Measurements from ENCODE around the gene RPLP2. TPM values are rescaled to one million over a fixed set of nuclear protein-coding genes. Genes with fewer than 3 reads are reported as not detected.

RPLP2 gene
- total and polyA plus RNA-seq, 8 donors = 761 to 1,687 (median 1,137) TPM

DNA sequence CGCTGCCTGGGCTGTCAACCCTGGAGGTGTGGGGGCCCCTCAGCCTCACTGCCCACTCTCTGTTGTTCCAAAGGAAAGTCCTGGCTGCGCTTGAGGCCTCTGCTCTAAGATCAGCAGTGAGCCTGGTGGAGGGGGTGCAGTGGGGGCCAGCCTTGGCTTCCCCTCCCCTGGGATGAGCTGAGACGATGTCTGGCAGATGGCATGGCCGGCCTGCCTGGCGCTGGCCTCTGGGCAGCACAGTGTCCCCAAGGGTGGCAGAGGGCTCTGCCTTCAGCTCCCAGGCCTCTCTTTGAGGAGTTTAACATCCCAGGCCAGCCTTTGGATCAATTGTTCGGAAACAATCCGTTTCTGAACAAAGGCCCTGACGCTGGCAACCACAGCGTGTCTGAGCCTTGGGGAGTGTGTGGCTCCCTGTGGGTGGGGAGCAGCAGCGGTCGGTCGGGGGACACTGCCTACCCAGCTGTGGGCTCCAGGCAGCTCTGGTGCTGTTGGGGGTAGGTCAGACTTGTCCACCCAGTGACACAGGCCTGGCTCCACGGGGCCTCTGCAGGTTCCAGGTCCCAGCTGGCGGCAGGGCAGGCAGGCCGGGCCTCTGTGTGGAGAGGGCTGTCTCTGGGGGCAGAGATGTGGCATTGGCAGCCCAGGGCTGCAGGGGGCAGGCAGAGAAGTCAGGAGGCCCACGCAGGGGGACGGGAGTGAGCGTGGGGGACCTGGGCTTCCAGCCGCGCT, 45.0 kb downstream of the RPLP2 start:
- H3K27ac ChIP-seq = no peak overlapping the region
- 92 to 93% methylated on average over 20 of the region's 20 CpGs for WGBS, 2 donors
- TF ChIP-seq, protein P1, sequence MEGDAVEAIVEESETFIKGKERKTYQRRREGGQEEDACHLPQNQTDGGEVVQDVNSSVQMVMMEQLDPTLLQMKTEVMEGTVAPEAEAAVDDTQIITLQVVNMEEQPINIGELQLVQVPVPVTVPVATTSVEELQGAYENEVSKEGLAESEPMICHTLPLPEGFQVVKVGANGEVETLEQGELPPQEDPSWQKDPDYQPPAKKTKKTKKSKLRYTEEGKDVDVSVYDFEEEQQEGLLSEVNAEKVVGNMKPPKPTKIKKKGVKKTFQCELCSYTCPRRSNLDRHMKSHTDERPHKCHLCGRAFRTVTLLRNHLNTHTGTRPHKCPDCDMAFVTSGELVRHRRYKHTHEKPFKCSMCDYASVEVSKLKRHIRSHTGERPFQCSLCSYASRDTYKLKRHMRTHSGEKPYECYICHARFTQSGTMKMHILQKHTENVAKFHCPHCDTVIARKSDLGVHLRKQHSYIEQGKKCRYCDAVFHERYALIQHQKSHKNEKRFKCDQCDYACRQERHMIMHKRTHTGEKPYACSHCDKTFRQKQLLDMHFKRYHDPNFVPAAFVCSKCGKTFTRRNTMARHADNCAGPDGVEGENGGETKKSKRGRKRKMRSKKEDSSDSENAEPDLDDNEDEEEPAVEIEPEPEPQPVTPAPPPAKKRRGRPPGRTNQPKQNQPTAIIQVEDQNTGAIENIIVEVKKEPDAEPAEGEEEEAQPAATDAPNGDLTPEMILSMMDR (IDR thresholded peaks at IDR 0.05) = no peak
- no peak overlapping the region for H3K4me3 ChIP-seq
- H3K36me3 ChIP-seq = no peaks in the 10 kb centered on the region
- intact Hi-C loops (cut with DNase I) = no loop called here
- no peak for ATAC-seq
- H3K9me3 ChIP-seq = no peaks in the 10 kb centered on the region
- peaks cover 0 to 8% (median 0%) of the 10 kb centered on the region in 3 donors for H3K4me1 ChIP-seq
- no peak for FAIRE-seq
- H3K27me3 ChIP-seq = no peaks in the 10 kb centered on the region
- DNase-seq = no peak

DNA sequence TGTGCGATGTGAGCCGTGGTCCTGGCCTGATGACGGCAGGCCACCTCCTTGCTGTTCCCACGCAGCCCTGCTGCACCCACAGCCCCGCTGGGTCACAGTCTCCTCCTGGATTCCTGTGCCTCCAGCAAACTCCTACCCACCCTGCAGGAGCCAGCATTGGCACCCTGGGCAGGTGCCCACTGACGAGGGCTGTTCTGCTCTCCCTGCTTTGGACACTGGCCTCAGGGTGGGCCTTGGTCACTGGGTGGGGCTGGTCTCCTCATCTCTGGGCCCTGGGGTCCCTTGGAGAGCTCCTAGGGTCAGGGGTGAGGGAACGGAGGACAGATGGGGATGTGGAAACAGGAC, 45.5 kb downstream of the RPLP2 start:
- no peaks in the 10 kb centered on the region for H3K27me3 ChIP-seq
- ATAC-seq = no peak
- H3K4me1 ChIP-seq = peaks cover 0 to 5% (median 0%) of the 10 kb centered on the region in 3 donors
- no peak overlapping the region for H3K4me3 ChIP-seq
- no peaks in the 10 kb centered on the region for H3K36me3 ChIP-seq
- no peak overlapping the region for H3K27ac ChIP-seq
- DNase-seq = no peak
- FAIRE-seq = no peak
- no peaks in the 10 kb centered on the region for H3K9me3 ChIP-seq
- 90 to 96% methylated on average over 7 of the region's 7 CpGs for WGBS, 2 donors
- TF ChIP-seq, protein P1 (IDR thresholded peaks at IDR 0.05) = no peak
- intact Hi-C loops (cut with DNase I) = no loop called here

DNA sequence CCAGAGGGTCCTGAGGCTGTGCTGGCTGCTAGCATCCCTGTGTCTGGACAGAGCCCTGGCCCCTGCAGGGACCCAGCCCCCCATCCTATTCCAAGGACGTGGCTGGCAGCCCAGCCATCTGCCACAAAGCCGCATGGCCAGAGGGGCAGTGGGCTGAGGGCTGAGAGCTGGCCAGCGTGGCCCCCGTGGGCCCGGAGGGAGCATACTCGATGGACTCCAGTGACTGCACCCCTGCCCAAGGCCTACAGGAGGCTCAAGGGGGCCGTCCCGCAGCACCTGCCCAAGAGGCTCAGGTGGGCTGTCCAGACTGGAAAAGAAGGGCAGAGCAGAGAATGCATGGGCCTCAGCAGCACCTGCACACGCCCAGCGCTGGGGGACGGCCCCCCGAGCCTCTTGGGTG, 46.0 kb downstream of the RPLP2 start:
- H3K4me1 ChIP-seq = peaks cover 0 to 4% (median 0%) of the 10 kb centered on the region in 3 donors
- DNase-seq (no peak), FAIRE-seq (no peak), ATAC-seq (no peak)
- WGBS, 2 donors = 88 to 91% methylated on average over 12 of the region's 12 CpGs
- H3K4me3 ChIP-seq = no peak overlapping the region
- no peaks in the 10 kb centered on the region for H3K36me3 ChIP-seq
- TF ChIP-seq, protein P1 (IDR thresholded peaks at IDR 0.05) = no peak
- H3K27ac ChIP-seq = no peak overlapping the region
- intact Hi-C loops (cut with DNase I) = no loop called here
- H3K27me3 ChIP-seq = no peaks in the 10 kb centered on the region
- no peaks in the 10 kb centered on the region for H3K9me3 ChIP-seq

DNA sequence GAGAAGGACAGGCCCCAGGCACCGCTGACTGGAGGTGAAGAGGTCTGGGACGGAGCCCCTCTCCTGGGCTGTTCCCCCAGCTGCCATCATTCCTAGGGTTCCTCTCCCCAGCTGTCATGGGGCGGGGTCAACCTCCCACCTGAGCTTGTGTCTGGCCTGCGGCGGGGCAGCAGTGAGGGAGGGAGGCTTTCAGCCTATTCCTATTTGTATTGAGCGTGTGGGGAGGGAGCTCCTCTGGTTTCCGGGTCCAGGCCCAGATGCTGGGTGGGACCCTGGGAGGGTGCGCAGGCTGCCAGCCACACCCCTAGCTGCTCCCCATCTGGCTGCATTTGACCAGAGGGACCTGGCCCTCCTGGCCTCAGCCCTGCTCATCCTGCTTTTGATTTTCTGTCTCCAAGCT, 46.6 kb downstream of the RPLP2 start:
- ATAC-seq = no peak
- Histone ChIP-seq H3K9me3 (no peaks in the 10 kb centered on the region), H3K4me1 (peaks cover 0 to 4% (median 0%) of the 10 kb centered on the region in 3 donors), H3K4me3 (no peak overlapping the region), H3K27me3 (no peaks in the 10 kb centered on the region), H3K27ac (no peak overlapping the region), H3K36me3 (no peaks in the 10 kb centered on the region)
- WGBS, 2 donors = 79 to 82% methylated on average over 8 of the region's 8 CpGs
- intact Hi-C loops (cut with DNase I) = no loop called here
- TF ChIP-seq, protein P1 (IDR thresholded peaks at IDR 0.05) = no peak
- no peak for FAIRE-seq
- DNase-seq = no peak

DNA sequence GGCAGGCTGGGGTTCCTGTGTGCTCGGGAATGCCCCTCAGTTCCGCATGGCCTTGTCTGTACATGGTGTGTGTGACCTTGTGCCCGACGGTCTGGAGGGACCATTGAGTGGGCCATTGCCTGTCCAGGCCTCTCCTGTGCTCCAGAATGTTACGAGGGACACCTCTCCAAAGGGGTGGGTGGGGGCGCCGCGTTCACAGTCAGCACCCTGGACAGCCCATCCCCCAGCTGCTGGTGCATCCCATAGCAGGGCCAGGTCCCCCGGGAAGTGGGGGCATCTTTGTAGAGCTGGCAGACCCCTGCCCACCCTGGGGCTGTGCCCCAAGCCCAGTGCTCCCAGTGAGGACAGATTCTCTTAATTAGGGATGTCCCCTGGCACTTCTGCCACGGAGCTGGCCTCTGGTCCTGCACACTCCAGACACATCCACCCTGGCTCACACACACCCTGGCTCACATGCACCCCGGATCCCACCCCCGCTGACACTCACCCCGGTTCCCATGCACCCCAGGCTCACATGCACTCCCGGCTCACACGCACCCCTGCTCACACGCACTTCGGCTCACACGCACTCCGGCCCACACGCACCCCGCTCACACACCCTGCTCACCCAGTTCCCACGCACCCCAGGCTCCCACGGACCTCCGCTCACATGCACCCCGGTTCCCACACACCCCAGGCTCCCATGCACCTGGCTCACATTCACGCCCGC, 48.4 kb downstream of the RPLP2 start:
- Histone ChIP-seq H3K36me3 (no peaks in the 10 kb centered on the region), H3K27me3 (no peaks in the 10 kb centered on the region), H3K4me1 (peaks cover 0 to 4% (median 0%) of the 10 kb centered on the region in 3 donors), H3K4me3 (no peak overlapping the region), H3K9me3 (no peaks in the 10 kb centered on the region), H3K27ac (no peak overlapping the region)
- DNase-seq (no peak), ATAC-seq (no peak), FAIRE-seq (no peak)
- intact Hi-C loops (cut with DNase I) = no loop called here
- 75 to 82% methylated on average over 27 of the region's 27 CpGs for WGBS, 2 donors
- TF ChIP-seq, protein P1 (IDR thresholded peaks at IDR 0.05) = no peak

Data from pancreas (tissue), 10 donors.